Astrocyte of the cerebellum (primary cell): ENCODE measurements around the gene PPP1R18.

Experiments
- DNase-seq: peaks from one replicate; pipeline ENCODE4 v3.0.0-alpha.2; 2011; ENCODE audit warnings: low read depth
- H3K4me3 ChIP-seq: 2 replicates; pipeline ENCODE4 v1.5.1; 2011; ENCODE audit warnings: mild to moderate bottlenecking, low read depth, low read length, moderate library complexity
- CTCF ChIP-seq: IDR thresholded peaks from 2 replicates; pipeline ENCODE4 v1.5.1; 2012; ENCODE audit warnings: low read length, low read depth, moderate library complexity, mild to moderate bottlenecking; ENCODE audit errors: missing control alignments
- in situ Hi-C: cut with HindIII; loops from 2 replicates; pipeline ENCODE4 v1.10.0; 2017; ENCODE audit warnings: low sequenced_read_pairs

Gene PPP1R18

GRCh38 chr6:30644769-30645168 is 41.7 kb downstream of the PPP1R18 start:
- no peak for DNase-seq
- in situ Hi-C loops = no loop called here
- no peak overlapping the region for H3K4me3 ChIP-seq
- no peak for TF ChIP-seq CTCF

GRCh38 chr6:30643656-30644055 is 42.8 kb downstream of the PPP1R18 start:
- no peak for DNase-seq
- H3K4me3 ChIP-seq = no peak overlapping the region
- no peak for TF ChIP-seq CTCF
- in situ Hi-C loops = no loop called here

GRCh38 chr6:30641048-30641447 is 45.4 kb downstream of the PPP1R18 start:
- in situ Hi-C loops = no loop called here
- TF ChIP-seq CTCF = no peak
- no peak overlapping the region for H3K4me3 ChIP-seq
- no peak for DNase-seq

- TF ChIP-seq CTCF = no peak
- H3K4me3 ChIP-seq = no peak overlapping the region
- DNase-seq = no peak
- in situ Hi-C loops = no loop called here
These were observed 46.0 kb downstream of the PPP1R18 start for GRCh38 chr6:30640481-30640880.

- no peak for TF ChIP-seq CTCF
- in situ Hi-C loops = no loop called here
- H3K4me3 ChIP-seq = no peak overlapping the region
- DNase-seq = no peak
These were observed 50.6 kb downstream of the PPP1R18 start for GRCh38 chr6:30635834-30636233.

GRCh38 chr6:30626484-30627366 is 59.7 kb downstream of the PPP1R18 start, which contains the start of gene ATAT1:
ATAT1 (plus strand) TSS chr6:30626874.
- peak within 1 kb of the TSS; percentile 86 for H3K4me3 ChIP-seq
- DNase-seq = no peak
- TF ChIP-seq CTCF = peak; percentile 48
- in situ Hi-C loops = no loop called here
